ENCODE measurements around the gene ACVR2A.
A peak's percentile ranks its signal among the peaks of the same experiment; 100 is the strongest.

The ACVR2A gene

GRCh38 chr2:147924647-147925046 is 79.8 kb downstream of the ACVR2A start:
- DNase-seq (ENCODE audit: low read depth in 2 of 2) = no peak

GRCh38 chr2:147925886-147926285 is 81.1 kb downstream of the ACVR2A start:
- DNase-seq (ENCODE audit: low read depth in 2 of 2) = no peak

GRCh38 chr2:147927053-147927588 is 82.3 kb downstream of the ACVR2A start:
- DNase-seq (ENCODE audit: low read depth in 2 of 2) = no peak

GRCh38 chr2:147933931-147934330 is 89.1 kb downstream of the ACVR2A start:
- no peak for DNase-seq (ENCODE audit: low read depth in 2 of 2)

- no peak for DNase-seq (ENCODE audit: low read depth in 2 of 2)
These were observed 90.2 kb downstream of the ACVR2A start for GRCh38 chr2:147934881-147935620.

GRCh38 chr2:147937744-147938349 is 93.0 kb downstream of the ACVR2A start:
- peak in 1 of 2 donors; percentile 1 for DNase-seq (ENCODE audit: low read depth in 2 of 2)

GRCh38 chr2:147939313-147939712 is 94.5 kb downstream of the ACVR2A start:
- no peak for DNase-seq (ENCODE audit: low read depth in 2 of 2)

- no peak for DNase-seq (ENCODE audit: low read depth in 2 of 2)
These were observed 100.8 kb downstream of the ACVR2A start for GRCh38 chr2:147945660-147946059.

- no peak for DNase-seq (ENCODE audit: low read depth in 2 of 2)
These were observed 107.3 kb downstream of the ACVR2A start for GRCh38 chr2:147952118-147952517.

- no peak for DNase-seq (ENCODE audit: low read depth in 2 of 2)
These were observed 123.7 kb downstream of the ACVR2A start for GRCh38 chr2:147968571-147968970.

GRCh38 chr2:147976102-147976501 is 131.3 kb downstream of the ACVR2A start:
- DNase-seq (ENCODE audit: low read depth in 2 of 2) = no peak

- DNase-seq (ENCODE audit: low read depth in 2 of 2) = no peak
These were observed 132.8 kb downstream of the ACVR2A start for GRCh38 chr2:147977679-147978078.

All from activated CD4-positive, alpha-beta T cell treated with anti-CD3 and anti-CD28 coated beads for 24 hours (primary cell).